HG02852 (cell line): ENCODE results near the gene GRIN2A.

ENCODE experiments used
- ATAC-seq: cut with Tn5 transposase; IDR thresholded peaks from one replicate; pipeline ENCODE4 v1.9.1; 2021; ENCODE audit warnings: mild to moderate bottlenecking, moderate library complexity; ENCODE audit not compliant: unreplicated experiment

Gene GRIN2A

DNA sequence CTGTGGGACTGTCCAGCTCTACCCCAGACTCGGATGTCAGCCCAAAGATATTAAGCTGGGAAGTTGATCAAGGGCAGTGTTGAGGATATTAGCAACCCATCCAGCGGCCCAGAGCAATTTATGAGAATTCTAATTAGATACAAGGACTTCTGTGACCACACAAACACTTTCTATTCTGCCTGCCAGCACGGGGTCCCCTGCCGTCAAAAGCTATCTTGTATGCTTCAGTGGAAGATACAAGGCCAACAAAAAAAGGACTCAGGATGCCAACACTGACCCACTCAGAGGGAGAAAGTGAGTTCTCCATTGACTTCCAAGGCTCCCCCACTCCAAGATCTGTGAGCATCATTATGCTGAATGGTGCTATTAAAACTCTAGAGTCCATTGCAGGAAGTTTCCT, 390.7 kb downstream of the GRIN2A start:
- ATAC-seq, result no peak

DNA sequence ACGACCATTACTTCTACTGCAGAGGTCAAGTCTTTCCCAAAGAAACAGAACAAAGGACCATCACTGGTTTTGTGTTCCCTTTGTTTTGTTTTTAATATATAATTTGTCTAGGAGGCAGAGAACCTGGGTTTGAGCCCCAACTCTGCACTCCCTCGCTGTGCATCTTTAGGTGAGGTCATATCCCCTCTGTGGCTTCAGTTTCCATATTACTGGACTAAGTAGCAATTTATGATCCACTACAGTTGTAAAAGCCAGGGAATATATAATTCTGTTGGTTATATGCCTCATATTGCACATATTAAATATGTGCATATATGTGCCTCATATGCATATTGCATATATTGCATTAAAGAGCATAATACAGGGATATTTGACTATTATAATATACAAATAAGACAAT, 392.0 kb downstream of the GRIN2A start:
- no peak for ATAC-seq

DNA sequence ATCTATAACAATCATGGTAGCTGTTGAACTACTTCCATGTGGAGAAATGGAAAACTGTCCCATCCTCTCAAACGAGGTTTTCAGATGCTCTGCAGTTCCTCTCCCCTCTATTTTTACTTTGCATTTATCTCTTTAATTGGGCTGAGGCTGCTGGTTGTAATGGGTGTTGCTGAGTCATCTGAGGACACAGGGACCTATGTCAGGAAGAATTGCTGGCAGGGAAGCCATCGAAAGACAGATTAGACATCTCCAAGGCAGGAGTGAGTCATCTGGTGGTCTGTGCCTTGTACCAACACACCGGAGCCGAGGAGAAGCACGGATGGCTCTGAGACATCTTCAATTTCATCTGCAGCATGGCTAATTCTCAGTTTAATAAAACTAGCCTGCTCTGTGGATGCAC, 394.5 kb downstream of the GRIN2A start:
- ATAC-seq, result no peak

DNA sequence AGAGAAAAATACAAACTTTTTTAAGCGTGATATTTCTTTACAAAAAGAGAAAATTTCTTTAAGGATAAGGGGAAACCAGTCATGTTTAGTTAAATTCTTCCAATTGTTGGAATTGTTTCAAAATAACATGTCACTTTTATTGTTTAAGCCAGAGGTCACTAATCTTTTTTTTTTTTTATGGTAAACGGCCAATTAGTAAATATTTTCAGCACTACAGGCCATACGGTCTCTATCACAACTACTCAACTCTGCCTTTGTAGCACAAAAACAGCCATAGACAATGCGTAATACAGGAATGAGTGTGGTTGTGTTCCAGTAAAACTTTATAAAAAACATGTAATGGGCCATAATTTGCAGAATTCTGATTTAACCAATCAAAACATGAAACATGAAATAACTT, 401.4 kb downstream of the GRIN2A start:
- no peak for ATAC-seq

DNA sequence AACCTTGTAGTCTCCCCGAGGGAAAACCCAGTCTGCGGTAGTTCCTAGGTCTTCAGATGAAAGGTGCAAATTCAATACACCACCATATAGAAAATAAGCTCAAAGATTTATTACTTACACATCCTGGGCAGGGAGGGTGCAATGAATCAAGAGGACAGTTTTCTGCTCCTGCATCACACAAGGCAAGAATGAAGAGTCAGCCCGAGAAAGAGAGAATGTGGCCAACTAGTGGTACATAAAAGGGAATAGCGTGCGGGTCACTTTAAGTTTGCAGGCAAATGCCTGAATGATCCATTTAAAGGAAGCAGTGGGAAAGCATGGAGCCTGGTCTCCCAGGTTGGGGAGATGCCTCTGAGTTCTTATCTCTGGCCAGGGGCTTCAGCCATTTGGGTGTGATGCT, 403.4 kb downstream of the GRIN2A start:
- ATAC-seq, result no peak

DNA sequence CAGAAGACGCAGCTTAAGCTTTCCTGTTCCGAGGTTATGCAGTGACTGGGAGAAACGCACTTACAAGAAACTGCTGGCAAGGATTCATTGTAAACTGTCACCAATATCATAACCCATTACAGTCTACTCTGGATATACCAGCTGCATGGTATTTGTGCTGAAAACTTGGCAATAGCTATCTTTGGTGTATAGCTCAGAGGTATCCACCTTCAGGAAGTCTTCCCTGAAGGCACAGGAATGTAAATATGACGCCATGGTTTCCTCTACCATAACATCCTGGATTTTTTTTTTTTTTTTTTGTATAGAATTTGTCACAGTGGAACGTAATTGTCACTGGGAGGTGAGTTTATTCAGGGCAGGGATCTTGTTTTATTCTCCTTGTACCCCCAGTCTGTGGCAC, 406.2 kb downstream of the GRIN2A start:
- ATAC-seq, result no peak

DNA sequence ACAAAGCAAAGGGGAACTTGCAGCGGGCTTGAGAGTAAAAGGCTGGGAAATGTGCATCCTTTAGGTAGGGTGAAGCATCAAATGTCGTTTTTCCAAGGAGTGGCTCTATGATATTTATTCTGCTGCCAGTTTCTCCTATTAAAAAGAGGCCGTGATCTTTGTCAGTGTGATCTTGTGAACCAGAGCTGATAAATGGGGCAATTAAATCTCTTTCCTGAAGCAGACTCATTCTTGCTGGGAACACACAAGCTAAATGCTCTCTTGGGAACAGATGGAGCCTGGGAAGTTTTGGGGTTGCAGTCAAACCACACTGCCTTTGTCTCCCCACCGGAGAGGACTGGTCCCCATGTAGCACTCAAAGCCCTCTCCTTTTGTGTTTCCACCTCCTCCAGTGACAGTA, 408.9 kb downstream of the GRIN2A start:
- ATAC-seq, result no peak

DNA sequence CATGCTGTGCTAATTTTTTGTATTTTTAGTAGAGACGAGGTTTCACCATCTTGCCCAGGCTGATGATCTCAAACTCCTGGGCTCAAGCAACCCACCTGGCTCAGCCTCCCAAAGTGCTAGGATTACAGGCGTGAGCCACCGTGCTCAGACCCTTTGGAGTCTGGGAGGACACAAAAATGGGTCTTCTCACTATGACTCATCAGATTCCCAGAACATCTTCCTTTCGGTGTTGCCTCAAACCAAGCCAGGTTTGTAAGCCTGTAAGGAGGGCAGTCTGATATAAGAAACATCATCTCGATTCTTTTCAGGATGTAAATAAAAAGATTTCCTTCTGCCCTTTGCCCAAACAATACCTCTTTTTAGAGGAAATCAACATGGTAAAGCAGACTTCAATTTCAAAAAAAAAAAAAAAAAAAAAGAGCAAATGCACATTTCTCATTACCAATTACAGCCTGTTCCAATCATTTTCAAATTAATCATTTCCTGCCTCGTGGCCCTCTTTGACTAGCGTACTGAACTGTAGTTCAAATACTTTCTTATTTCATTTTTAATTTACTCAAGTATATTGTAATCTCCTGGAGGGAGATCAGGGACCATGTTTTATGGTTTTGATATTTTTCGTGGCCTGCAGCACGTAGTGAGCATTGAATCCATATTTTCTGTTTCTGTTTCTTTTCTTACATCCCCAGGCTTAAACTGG, 409.6 kb downstream of the GRIN2A start:
- no peak for ATAC-seq

DNA sequence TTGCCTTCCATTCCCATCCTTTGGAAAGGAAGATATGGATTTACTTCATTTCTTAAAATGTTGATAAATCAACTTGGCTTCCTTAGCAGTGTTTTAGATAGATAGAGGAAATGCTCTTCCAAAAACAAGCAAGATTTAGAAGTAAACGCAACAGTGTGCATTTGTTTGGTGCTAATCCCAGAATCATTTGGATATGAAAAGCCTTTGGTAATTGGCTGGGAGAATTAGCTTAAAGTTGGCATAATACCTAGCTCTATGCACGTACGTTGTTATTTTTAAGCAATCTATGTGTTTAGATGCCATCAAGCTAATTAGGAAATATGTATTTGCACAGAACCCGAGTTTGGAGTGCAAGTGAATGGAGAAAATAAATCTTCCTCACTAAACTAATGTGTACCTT, 415.3 kb downstream of the GRIN2A start:
- ATAC-seq, result no peak

DNA sequence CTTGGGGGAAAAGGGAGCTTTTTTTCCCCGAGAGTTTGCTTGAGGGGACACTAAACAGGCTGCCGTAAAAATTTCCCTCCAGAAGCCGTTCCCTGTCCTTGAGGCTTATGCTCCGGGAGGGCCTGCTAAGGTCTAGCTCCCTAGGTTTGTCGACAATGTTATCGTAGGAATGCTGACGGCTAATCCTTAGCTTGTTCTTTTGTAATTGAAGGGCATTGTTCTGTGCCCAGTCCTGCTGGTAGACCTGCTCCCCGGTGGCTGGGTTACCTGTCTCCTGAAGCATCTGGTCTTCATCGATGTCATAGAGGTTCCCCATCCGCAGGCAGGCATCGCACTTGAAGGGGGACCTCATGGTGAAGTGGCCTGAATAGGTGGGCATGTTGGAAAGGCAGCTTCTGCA, 418.7 kb downstream of the GRIN2A start:
- no peak for ATAC-seq

DNA sequence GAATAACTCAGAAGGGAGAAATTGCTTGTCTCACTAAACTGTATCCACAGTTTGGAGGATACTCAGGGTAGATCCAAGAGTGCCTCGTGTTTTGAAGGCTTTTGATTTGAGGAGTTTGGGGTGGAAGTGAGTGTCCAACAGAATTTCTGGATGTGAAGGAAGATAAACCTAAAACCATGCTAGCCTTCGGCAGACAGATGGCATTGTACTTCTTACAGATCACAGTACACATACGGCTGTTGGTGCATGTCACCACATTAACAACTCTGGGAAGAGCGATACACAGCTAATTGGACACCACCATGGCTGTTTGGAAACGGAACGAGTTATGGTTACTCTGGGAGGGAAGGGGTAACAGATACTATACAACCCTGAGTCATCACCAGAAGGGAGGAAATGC, 420.4 kb downstream of the GRIN2A start:
- no peak for ATAC-seq

DNA sequence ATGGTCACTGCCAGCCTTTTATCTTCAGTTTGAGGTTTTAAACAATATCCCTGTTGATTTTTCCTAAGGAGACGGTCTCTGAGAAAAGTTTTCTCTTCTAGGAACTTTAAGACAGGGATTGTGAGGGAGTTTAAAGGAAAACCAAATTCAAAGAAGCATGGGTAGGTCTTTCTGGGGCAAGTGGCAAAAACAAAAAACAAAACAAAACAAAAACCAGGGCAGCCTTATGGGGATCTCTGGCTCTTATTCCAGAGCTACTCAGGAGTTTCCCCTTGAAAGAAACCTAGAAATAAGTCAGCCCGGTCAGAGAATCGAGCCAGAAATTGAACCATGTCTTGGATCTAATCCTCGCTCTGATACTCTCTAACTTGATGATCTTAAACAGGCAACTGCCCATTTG, 424.5 kb downstream of the GRIN2A start:
- no peak for ATAC-seq

DNA sequence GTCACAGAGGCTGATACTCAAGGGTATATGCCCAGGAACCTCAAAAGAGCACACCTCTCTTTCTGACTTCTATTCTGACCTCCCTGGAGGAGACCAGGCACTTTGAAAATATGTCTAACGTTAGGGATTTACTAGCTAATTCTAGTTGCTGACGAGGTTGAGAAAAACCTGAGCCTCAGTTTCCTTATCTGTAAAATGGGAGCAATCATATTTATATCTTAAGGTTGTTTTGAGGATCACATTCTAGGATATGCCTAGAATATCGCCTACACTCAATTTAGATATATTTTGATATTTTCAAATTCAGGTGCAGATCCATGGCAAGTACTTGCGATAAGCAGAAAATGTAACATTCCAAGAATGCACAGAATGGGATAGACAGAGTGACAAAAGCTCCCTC, 425.8 kb downstream of the GRIN2A start:
- no peak for ATAC-seq

DNA sequence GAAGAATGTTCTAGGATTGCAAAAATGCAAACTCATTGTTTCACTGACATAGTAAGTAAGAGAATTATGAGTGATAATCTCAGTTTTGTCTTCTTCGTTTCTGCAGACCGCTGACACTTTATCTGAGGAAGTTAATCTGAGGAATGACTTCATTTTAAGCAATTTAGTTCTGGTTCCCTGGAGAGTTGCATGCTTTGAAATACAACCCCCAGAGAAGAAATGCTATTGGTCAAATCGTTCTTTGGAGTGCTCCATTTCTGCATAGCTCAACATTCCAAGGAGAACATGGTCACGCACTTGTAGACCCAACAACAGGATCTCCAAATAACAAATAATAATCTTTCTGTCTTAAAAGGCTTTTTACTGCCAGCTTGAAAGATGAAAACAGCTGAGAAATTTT, 427.1 kb downstream of the GRIN2A start:
- ATAC-seq, result no peak

DNA sequence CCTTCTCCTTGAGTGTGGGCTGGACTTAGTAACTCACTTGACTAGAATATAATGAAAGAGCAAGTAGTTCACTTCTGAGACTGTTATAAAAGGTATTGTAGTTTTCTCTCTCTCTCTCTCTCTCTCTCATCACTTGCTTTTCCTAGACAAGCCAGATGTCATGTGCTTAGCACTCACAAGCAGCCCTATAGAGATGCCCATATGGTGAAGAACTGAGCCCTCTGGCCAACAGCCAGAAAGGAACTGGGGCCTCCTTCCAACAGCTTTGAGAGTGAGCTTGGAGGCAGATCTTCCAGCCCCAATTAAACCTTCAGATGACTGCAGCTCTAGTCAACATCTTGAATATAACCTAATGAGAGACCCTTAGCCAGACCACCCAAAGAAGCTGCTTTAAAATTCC, 440.5 kb downstream of the GRIN2A start:
- no peak for ATAC-seq

DNA sequence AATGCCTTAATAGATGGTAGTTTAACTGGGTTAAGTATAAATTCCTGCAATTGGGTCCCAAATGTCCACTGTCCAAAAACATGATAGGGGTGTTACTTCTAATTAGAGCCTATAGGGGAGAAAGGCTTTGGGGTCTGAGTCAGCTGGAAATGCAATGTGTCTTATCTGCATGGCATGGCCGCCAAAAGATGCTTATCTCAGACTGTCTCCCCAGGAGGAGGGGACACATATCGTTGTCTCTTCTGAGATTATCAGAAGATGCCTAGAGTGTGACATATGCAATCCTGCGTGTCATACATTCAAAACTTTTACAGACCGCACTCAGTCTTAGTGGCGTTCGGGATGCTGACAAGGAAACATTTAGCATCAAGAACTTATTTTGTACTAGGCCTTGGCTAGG, 442.9 kb downstream of the GRIN2A start:
- no peak for ATAC-seq

DNA sequence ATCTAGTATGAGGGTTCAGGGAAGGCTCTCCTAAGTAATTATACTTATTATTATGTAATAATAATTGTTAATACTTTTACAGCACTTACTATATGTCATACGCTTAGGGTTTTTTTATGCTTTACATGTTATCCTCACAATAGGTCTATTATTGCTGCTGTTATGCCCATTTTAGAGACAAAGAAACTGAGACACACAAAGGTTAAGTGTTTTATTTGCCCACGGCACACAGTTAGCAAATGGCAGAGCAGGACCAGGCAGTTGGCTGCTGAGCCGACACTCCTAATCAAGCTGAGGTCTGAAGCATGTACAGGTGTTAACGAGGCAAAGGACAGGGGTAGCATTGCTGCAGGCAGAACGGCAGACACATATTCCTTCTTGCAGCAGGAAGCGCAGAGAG, 443.5 kb downstream of the GRIN2A start:
- ATAC-seq, result no peak

DNA sequence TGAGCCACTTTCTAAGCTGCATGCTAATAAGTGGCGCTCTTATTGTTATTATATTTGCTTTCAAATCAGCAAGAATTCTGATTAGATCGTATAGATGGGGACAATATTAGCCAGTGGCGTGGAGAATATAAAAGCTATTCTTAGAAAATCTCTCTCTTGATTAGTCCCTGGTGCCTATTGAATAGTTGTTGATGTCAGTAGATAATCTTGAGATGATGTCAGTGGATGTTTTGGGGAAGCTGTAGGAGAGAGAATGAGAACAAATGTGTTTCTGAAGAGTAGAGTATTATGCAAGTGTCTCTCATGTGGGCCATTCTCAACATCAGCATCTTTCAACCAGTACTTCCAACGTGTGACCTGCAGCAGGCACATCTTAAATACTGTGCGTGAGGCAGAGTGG, 445.7 kb downstream of the GRIN2A start:
- ATAC-seq, result no peak

DNA sequence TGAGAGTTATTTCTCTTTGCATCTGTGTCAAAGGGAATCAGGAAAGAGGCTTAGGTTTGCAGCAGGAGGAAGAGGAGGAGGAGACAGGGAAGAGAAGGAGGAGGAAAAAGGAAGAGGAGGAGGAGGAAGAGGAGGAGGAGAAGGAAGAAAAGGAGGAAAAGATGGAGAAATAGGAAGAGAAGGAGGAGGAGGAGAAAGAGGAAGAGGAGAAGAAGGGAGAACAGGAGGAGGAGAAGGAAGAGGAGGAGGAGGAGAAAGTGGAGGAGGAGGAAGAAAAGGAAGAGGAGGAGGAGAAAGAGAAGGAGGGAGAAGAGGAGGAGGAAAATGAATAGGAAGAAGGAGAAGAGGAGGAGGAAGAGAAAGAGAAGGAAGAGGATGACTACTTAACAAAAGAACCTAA, 459.1 kb downstream of the GRIN2A start:
- ATAC-seq, result no peak

DNA sequence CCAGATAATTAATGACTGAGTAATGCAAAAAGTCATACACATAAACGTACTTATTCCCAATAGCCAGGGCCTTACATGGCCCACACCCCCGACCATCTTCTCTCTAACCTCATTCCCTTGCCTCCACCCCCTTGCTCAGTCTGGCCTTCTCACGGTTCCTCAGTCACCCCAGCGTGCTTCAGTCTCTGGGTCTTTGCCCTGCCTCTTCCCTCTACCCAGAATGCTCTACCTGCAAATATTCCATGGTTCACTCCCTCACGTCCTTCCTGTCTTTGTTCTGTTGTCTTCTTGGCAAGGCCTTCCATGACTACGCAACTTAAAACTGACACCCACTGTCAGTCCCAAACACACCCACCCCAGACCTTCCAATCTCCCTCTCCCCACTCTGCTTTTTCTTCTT, 468.3 kb downstream of the GRIN2A start:
- no peak for ATAC-seq

DNA sequence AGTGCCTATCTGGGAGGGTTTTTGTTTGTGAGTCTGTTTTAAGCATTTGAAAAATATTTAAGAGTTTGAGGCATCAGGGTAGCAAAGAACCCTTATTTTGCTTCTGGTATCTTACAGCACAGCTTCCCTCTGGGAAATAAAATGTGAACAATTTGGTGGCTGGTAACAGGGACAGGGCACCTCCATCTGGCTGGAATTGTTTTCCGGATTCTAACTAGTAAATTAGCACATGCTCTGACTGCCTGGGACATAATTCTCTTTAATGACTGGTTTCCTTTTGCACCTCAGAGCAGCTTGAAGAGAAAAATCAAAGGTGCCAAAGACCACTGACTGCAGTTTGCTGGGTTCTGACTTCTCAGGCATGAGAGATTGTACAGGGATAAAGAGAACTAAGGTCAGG, 469.1 kb downstream of the GRIN2A start:
- no peak for ATAC-seq

DNA sequence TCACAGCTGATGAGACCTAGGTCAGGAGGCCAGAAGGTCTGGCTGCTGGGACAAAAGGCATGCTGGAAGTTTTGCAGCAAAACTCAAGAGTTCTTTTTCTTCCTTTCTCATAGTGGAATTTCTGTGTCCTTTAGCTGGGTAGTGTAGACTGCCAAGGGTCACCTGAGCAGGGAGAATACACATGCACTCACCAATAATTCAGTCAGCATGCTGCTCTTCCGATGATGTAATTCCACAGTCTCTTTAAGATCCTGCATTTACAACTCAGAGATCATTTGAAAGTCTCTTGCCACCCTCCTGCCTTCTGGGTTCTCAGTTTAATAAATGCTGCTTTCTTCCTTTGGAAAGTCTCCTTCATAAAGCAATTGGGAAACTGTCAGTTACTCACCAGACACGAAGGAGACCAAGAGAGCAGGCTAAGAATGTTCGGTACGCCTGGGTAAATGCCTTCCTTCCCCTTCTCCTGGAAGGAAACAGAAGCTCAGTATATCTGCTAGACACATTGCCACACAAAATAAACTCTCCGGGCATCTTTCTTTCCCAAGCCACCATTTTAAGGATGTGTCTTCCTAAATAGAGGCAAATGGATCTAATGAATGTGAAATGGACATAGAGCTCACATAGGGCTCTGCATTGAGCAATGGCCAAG, 473.1 kb downstream of the GRIN2A start:
- no peak for ATAC-seq

DNA sequence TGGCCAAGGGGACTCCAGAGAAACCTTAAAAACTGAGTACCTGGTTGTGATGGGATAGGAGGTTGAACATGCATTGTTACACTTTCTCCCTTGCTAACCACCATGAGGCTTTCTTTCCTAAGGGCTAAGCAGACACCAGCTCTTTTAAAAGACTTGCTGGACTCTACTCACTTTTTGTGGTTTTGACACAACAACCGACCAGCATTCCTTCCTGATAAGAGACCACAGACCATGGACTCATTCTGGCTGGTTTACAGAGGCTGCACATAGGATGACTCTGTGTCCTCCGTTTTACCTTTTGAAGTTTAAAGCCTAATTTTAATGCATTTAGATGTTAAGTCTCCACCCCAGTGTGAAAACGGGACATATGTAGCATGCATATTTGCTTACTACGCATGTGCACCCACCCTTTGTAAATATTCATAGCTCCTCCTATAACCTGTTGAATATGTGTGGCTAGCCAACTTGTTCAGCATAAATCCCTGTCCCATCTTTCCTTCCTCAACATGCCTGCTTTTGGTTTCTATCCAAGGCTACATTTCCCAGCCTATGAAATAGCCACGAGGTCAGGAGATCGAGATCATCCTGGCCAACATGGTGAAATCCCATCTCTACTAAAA, 475.9 kb downstream of the GRIN2A start:
- no peak for ATAC-seq
